GM19324 (cell line): ENCODE data around the gene CRY1.
"Not testable (repeated sequence)": the region's sequence is repeated elsewhere in the genome, so short reads cannot be mapped to it uniquely, and the experiment has no call there.

ENCODE experiments used
- ATAC-seq: cut with Tn5 transposase; IDR thresholded peaks from one replicate; pipeline ENCODE4 v1.9.1; 2021; ENCODE audit warnings: mild to moderate bottlenecking, moderate library complexity; ENCODE audit not compliant: unreplicated experiment, low FRiP score

Gene CRY1

GRCh38 chr12:107073266-107073665 is 20.1 kb downstream of the CRY1 start:
- ATAC-seq: not testable (repeated sequence)

GRCh38 chr12:107066691-107067090 is 26.7 kb downstream of the CRY1 start:
- no peak for ATAC-seq

GRCh38 chr12:107064687-107065086 is 28.7 kb downstream of the CRY1 start:
- ATAC-seq: no peak

GRCh38 chr12:107064243-107064642 is 29.1 kb downstream of the CRY1 start:
- ATAC-seq: no peak

- no peak for ATAC-seq
These were observed 35.2 kb downstream of the CRY1 start for GRCh38 chr12:107058190-107058589.

- no peak for ATAC-seq
These were observed 36.1 kb downstream of the CRY1 start for GRCh38 chr12:107057071-107057834.

GRCh38 chr12:107053709-107054108 is 39.6 kb downstream of the CRY1 start:
- ATAC-seq: no peak

GRCh38 chr12:107045186-107045585 is 48.2 kb downstream of the CRY1 start:
- no peak for ATAC-seq

GRCh38 chr12:107042801-107043200 is 50.5 kb downstream of the CRY1 start:
- no peak for ATAC-seq

GRCh38 chr12:107035733-107036132 is 57.6 kb downstream of the CRY1 start:
- no peak for ATAC-seq

- ATAC-seq: no peak
These were observed 59.3 kb downstream of the CRY1 start for GRCh38 chr12:107033758-107034739.

GRCh38 chr12:107032266-107032665 is 61.1 kb downstream of the CRY1 start:
- ATAC-seq: no peak

- ATAC-seq: no peak
These were observed 62.3 kb downstream of the CRY1 start for GRCh38 chr12:107031061-107031460.

GRCh38 chr12:107029081-107029480 is 64.3 kb downstream of the CRY1 start:
- ATAC-seq: no peak

GRCh38 chr12:107027636-107028053 is 65.7 kb downstream of the CRY1 start:
- ATAC-seq: no peak

GRCh38 chr12:107026806-107027635 is 66.3 kb downstream of the CRY1 start:
- ATAC-seq: no peak

GRCh38 chr12:107026356-107026755 is 67.0 kb downstream of the CRY1 start:
- ATAC-seq: not testable (repeated sequence)

GRCh38 chr12:107025671-107026070 is 67.7 kb downstream of the CRY1 start:
- ATAC-seq: no peak

GRCh38 chr12:107019546-107019945 is 73.8 kb downstream of the CRY1 start:
- ATAC-seq: no peak

GRCh38 chr12:107017042-107017441 is 76.3 kb downstream of the CRY1 start:
- no peak for ATAC-seq
